ENCODE data around the gene AFG3L2.

Gene AFG3L2

GRCh38 chr18:12308386-12309100 lies 68.5 kb downstream of the AFG3L2 start:
- no peak for TF ChIP-seq CTCF (conservative IDR thresholded peaks at IDR 0.05; ENCODE audit: low read length)
- DNase-seq (ENCODE audit: low read depth): peak; percentile 92

GRCh38 chr18:12307701-12308385 lies 69.2 kb downstream of the AFG3L2 start, which contains the start of gene TUBB6:
TSS of gene TUBB6 (plus strand) at chr18:12308241. CDS start at chr18:12308293, 52 bp downstream.
- no peak for TF ChIP-seq CTCF (conservative IDR thresholded peaks at IDR 0.05; ENCODE audit: low read length)
- H3K4me3 ChIP-seq (ENCODE audit: low read length): peak within 1 kb of the TSS; percentile 87
- DNase-seq (ENCODE audit: low read depth): peak; percentile 83

More at GRCh38 chr18:12308386-12309100, 68.5 kb downstream of the AFG3L2 start:
- H3K4me3 ChIP-seq (ENCODE audit: low read length): peak overlapping the region; percentile 87

- DNase-seq (ENCODE audit: low read depth): peak; percentile 79
- peak overlapping the region; percentile 87 for H3K4me3 ChIP-seq (ENCODE audit: low read length)
- TF ChIP-seq CTCF (conservative IDR thresholded peaks at IDR 0.05; ENCODE audit: low read length): peak; percentile 40
These were observed 70.0 kb downstream of the AFG3L2 start for GRCh38 chr18:12306752-12307700.

GRCh38 chr18:12305930-12306629 lies 70.9 kb downstream of the AFG3L2 start:
- DNase-seq (ENCODE audit: low read depth): no peak
- H3K4me3 ChIP-seq (ENCODE audit: low read length): peak overlapping the region; percentile 87
- TF ChIP-seq CTCF (conservative IDR thresholded peaks at IDR 0.05; ENCODE audit: low read length): no peak

- no peak overlapping the region for H3K4me3 ChIP-seq (ENCODE audit: low read length)
- TF ChIP-seq CTCF (conservative IDR thresholded peaks at IDR 0.05; ENCODE audit: low read length): no peak
- DNase-seq (ENCODE audit: low read depth): no peak
These were observed 71.8 kb downstream of the AFG3L2 start for GRCh38 chr18:12305211-12305610.

- DNase-seq (ENCODE audit: low read depth): no peak
- no peak for TF ChIP-seq CTCF (conservative IDR thresholded peaks at IDR 0.05; ENCODE audit: low read length)
- H3K4me3 ChIP-seq (ENCODE audit: low read length): no peak overlapping the region
These were observed 72.4 kb downstream of the AFG3L2 start for GRCh38 chr18:12304351-12305210.
